ENCODE measurements around the gene PCF11. TPM values are rescaled to one million over a fixed set of nuclear protein-coding genes. Genes with fewer than 3 reads are reported as not detected.
A peak's percentile ranks its signal among the peaks of the same experiment; 100 is the strongest.

The PCF11 gene
- total RNA-seq, 2 donors from 2014 or later: 39.2 to 46.0 TPM

- H3K9ac ChIP-seq (ENCODE audit: low read depth in 2 of 2, low read length in 2 of 2): no peak overlapping the region
- H3K27ac ChIP-seq: no peak overlapping the region
- H3K4me1 ChIP-seq: no peaks in the 10 kb centered on the region
- TF ChIP-seq CTCF (IDR thresholded peaks at IDR 0.05): no peak
- intact Hi-C loops (cut with DNase I): no loop called here
- no peaks in the 10 kb centered on the region for H3K27me3 ChIP-seq
- no peaks in the 10 kb centered on the region for H3K9me3 ChIP-seq
- no peak for DNase-seq
- H3K4me3 ChIP-seq: no peak overlapping the region
- H3K36me3 ChIP-seq: no peaks in the 10 kb centered on the region
Observed at GRCh38 chr11:83139310-83139709, 17.6 kb upstream of the PCF11 start.

- intact Hi-C loops (cut with DNase I): loop anchor here (10.0 kb wide), 1 partner anchor 104 kb away; no protein-coding TSS in a partner anchor
- H3K9ac ChIP-seq (ENCODE audit: low read depth in 2 of 2, low read length in 2 of 2): no peak overlapping the region
- no peak for TF ChIP-seq CTCF (IDR thresholded peaks at IDR 0.05)
Observed at GRCh38 chr11:83140691-83141455, 16.1 kb upstream of the PCF11 start.

GRCh38 chr11:83147895-83148294 lies 9.0 kb upstream of the PCF11 start:
- Histone ChIP-seq H3K9me3 (no peaks in the 10 kb centered on the region), H3K27me3 (no peaks in the 10 kb centered on the region), H3K27ac (no peak overlapping the region), H3K36me3 (no peaks in the 10 kb centered on the region), H3K9ac (ENCODE audit: low read depth in 2 of 2, low read length in 2 of 2) (no peak overlapping the region), H3K4me3 (no peak overlapping the region), H3K4me1 (no peaks in the 10 kb centered on the region)
- no peak for DNase-seq
- no peak for TF ChIP-seq CTCF (IDR thresholded peaks at IDR 0.05)
- intact Hi-C loops (cut with DNase I): loop anchor here (10.0 kb wide), 1 partner anchor 97 kb away; no protein-coding TSS in a partner anchor

More at GRCh38 chr11:83140691-83141455, 16.1 kb upstream of the PCF11 start:
- Histone ChIP-seq H3K27me3 (no peaks in the 10 kb centered on the region), H3K36me3 (no peaks in the 10 kb centered on the region), H3K9me3 (no peaks in the 10 kb centered on the region), H3K4me1 (no peaks in the 10 kb centered on the region), H3K4me3 (no peak overlapping the region), H3K27ac (no peak overlapping the region)
- no peak for DNase-seq

- no peaks in the 10 kb centered on the region for H3K4me1 ChIP-seq
- no peak overlapping the region for H3K27ac ChIP-seq
- no peak for TF ChIP-seq CTCF (IDR thresholded peaks at IDR 0.05)
- H3K4me3 ChIP-seq: no peak overlapping the region
- H3K36me3 ChIP-seq: no peaks in the 10 kb centered on the region
- H3K9me3 ChIP-seq: no peaks in the 10 kb centered on the region
- intact Hi-C loops (cut with DNase I): loop anchor here (5.0 kb wide), 1 partner anchor 78 kb away; the partner anchor contains the start of gene RAB30
- no peak for DNase-seq
- H3K9ac ChIP-seq (ENCODE audit: low read depth in 2 of 2, low read length in 2 of 2): no peak overlapping the region
- no peaks in the 10 kb centered on the region for H3K27me3 ChIP-seq
Observed at GRCh38 chr11:83150450-83150849, 6.5 kb upstream of the PCF11 start.

GRCh38 chr11:83151274-83151977 lies 5.5 kb upstream of the PCF11 start:
- no peaks in the 10 kb centered on the region for H3K4me1 ChIP-seq
- no peaks in the 10 kb centered on the region for H3K27me3 ChIP-seq

More at GRCh38 chr11:83151274-83151977, 5.5 kb upstream of the PCF11 start:
- peak; percentile 73 for DNase-seq
- no peak overlapping the region for H3K9ac ChIP-seq (ENCODE audit: low read depth in 2 of 2, low read length in 2 of 2)
- H3K27ac ChIP-seq: no peak overlapping the region
- H3K4me3 ChIP-seq: no peak overlapping the region
- no peak for TF ChIP-seq CTCF (IDR thresholded peaks at IDR 0.05)
- intact Hi-C loops (cut with DNase I): loop anchor here (5.0 kb wide), 1 partner anchor 79 kb away; the partner anchor contains the start of gene RAB30
- H3K9me3 ChIP-seq: no peaks in the 10 kb centered on the region
- no peaks in the 10 kb centered on the region for H3K36me3 ChIP-seq
